ENCODE measurements around the gene SYT17. TPM values are rescaled to one million over a fixed set of nuclear protein-coding genes. Genes with fewer than 3 reads are reported as not detected.

Gene SYT17
- total RNA-seq, 1 experiment from 2014 or later: 4.2 TPM

- H3K4me1 ChIP-seq: peaks cover 31% of the 10 kb centered on the region
- intact Hi-C loops (cut with micrococcal nuclease; ENCODE audit: unreplicated experiment): loop anchor here (1.0 to 5.0 kb wide), 3 partner anchors 26 to 79 kb away; no protein-coding TSS in a partner anchor
- Mint-ChIP-seq H3K9me3 (ENCODE audit: unreplicated experiment) (peaks cover 10% of the 10 kb centered on the region), H3K27me3 (ENCODE audit: insufficient read depth, unreplicated experiment) (no peaks in the 10 kb centered on the region), H3K4me1 (ENCODE audit: low read depth, unreplicated experiment) (no peaks in the 10 kb centered on the region), H3K36me3 (ENCODE audit: insufficient read depth, unreplicated experiment) (no peaks in the 10 kb centered on the region), H3K27ac (ENCODE audit: unreplicated experiment) (peak overlapping the region; percentile 55), H3K4me3 (ENCODE audit: unreplicated experiment) (no peak overlapping the region)
- TF ChIP-seq CTCF (IDR thresholded peaks at IDR 0.05; ENCODE audit: insufficient read depth in 1 of 2, low read depth in 1 of 2, low read length in 1 of 2, severe bottlenecking in 1 of 2, unreplicated experiment in 1 of 2): no peak
- peaks cover 6% of the 10 kb centered on the region for H3K9me3 ChIP-seq
- BruUV-seq (replicated peaks): no TSS peak
- ChIA-PET CTCF (interaction anchor here (1.1 kb wide), 1 partner anchor 79 kb away, joined by 3 read pairs; no protein-coding TSS in a partner anchor), POLR2A (interaction anchor here (0.6 to 0.8 kb wide), 2 partner anchors 71 to 228 kb away, joined by 4 to 10 read pairs; no protein-coding TSS in a partner anchor)
- DNase-seq: peak; percentile 59 to 81
- H3K4me3 ChIP-seq (ENCODE audit: low read depth, low read length): no peak overlapping the region
- H3K36me3 ChIP-seq (ENCODE audit: control insufficient read depth, insufficient read depth, low read length): no peaks in the 10 kb centered on the region
- H3K27me3 ChIP-seq (replicated peaks; ENCODE audit: control insufficient read depth, insufficient read depth, low read length): no peaks in the 10 kb centered on the region
These were observed 2.9 kb upstream of the SYT17 start for GRCh38 chr16:19165101-19165500.

GRCh38 chr16:19166500-19166899 lies 1.5 kb upstream of the SYT17 start:
- no peak overlapping the region for H3K4me3 ChIP-seq (ENCODE audit: low read depth, low read length)
- H3K27me3 Mint-ChIP-seq (ENCODE audit: insufficient read depth, unreplicated experiment): no peaks in the 10 kb centered on the region
- TF ChIP-seq CTCF (IDR thresholded peaks at IDR 0.05; ENCODE audit: insufficient read depth in 1 of 2, low read depth in 1 of 2, low read length in 1 of 2, severe bottlenecking in 1 of 2, unreplicated experiment in 1 of 2): no peak
- H3K27me3 ChIP-seq (replicated peaks; ENCODE audit: control insufficient read depth, insufficient read depth, low read length): no peaks in the 10 kb centered on the region
- H3K27ac Mint-ChIP-seq (ENCODE audit: unreplicated experiment): no peak overlapping the region
- H3K4me3 Mint-ChIP-seq (ENCODE audit: unreplicated experiment): no peak overlapping the region
- H3K4me1 Mint-ChIP-seq (ENCODE audit: low read depth, unreplicated experiment): no peaks in the 10 kb centered on the region
- ChIA-PET POLR2A (no interaction called here), CTCF (no interaction called here)
- no peaks in the 10 kb centered on the region for H3K36me3 ChIP-seq (ENCODE audit: control insufficient read depth, insufficient read depth, low read length)
- H3K4me1 ChIP-seq: peaks cover 31% of the 10 kb centered on the region
- BruUV-seq (replicated peaks): no TSS peak
- H3K9me3 ChIP-seq: peaks cover 6% of the 10 kb centered on the region
- intact Hi-C loops (cut with micrococcal nuclease; ENCODE audit: unreplicated experiment): loop anchor here (5.0 kb wide), 1 partner anchor 44 kb away; no protein-coding TSS in a partner anchor
- H3K36me3 Mint-ChIP-seq (ENCODE audit: insufficient read depth, unreplicated experiment): no peaks in the 10 kb centered on the region
- peaks cover 10% of the 10 kb centered on the region for H3K9me3 Mint-ChIP-seq (ENCODE audit: unreplicated experiment)
- peak in 1 of 2 experiments; percentile 5 for DNase-seq

- BruUV-seq (replicated peaks): no TSS peak
- intact Hi-C loops (cut with micrococcal nuclease; ENCODE audit: unreplicated experiment): loop anchor here (5.0 kb wide), 1 partner anchor 46 kb away; no protein-coding TSS in a partner anchor
- no peak for TF ChIP-seq CTCF (IDR thresholded peaks at IDR 0.05; ENCODE audit: insufficient read depth in 1 of 2, low read depth in 1 of 2, low read length in 1 of 2, severe bottlenecking in 1 of 2, unreplicated experiment in 1 of 2)
- no peak overlapping the region for H3K27ac Mint-ChIP-seq (ENCODE audit: unreplicated experiment)
- no peaks in the 10 kb centered on the region for H3K27me3 ChIP-seq (replicated peaks; ENCODE audit: control insufficient read depth, insufficient read depth, low read length)
- peak overlapping the region; percentile 84 for H3K4me3 ChIP-seq (ENCODE audit: low read depth, low read length)
- DNase-seq: peak in 1 of 2 experiments; percentile 41
- H3K4me1 ChIP-seq: peaks cover 31% of the 10 kb centered on the region
- no peaks in the 10 kb centered on the region for H3K27me3 Mint-ChIP-seq (ENCODE audit: insufficient read depth, unreplicated experiment)
- peaks cover 2% of the 10 kb centered on the region for H3K9me3 Mint-ChIP-seq (ENCODE audit: unreplicated experiment)
- peaks cover 2% of the 10 kb centered on the region for H3K9me3 ChIP-seq
- H3K4me3 Mint-ChIP-seq (ENCODE audit: unreplicated experiment): peak overlapping the region; percentile 67
- H3K36me3 ChIP-seq (ENCODE audit: control insufficient read depth, insufficient read depth, low read length): no peaks in the 10 kb centered on the region
- no peaks in the 10 kb centered on the region for H3K36me3 Mint-ChIP-seq (ENCODE audit: insufficient read depth, unreplicated experiment)
- no peaks in the 10 kb centered on the region for H3K4me1 Mint-ChIP-seq (ENCODE audit: low read depth, unreplicated experiment)
- POLR2A ChIA-PET: no interaction called here
- CTCF ChIA-PET: interaction anchor here (1.5 kb wide), 1 partner anchor 11 kb away, joined by 4 read pairs; no protein-coding TSS in a partner anchor
These were observed 486 bp downstream of the SYT17 start for GRCh38 chr16:19168371-19169081.
